Measurements from ENCODE around the gene POLR2B. TPM values are rescaled to one million over a fixed set of nuclear protein-coding genes. Genes with fewer than 3 reads are reported as not detected.

Gene POLR2B
- total RNA-seq, 1 experiment from 2014 or later = 129 TPM

DNA sequence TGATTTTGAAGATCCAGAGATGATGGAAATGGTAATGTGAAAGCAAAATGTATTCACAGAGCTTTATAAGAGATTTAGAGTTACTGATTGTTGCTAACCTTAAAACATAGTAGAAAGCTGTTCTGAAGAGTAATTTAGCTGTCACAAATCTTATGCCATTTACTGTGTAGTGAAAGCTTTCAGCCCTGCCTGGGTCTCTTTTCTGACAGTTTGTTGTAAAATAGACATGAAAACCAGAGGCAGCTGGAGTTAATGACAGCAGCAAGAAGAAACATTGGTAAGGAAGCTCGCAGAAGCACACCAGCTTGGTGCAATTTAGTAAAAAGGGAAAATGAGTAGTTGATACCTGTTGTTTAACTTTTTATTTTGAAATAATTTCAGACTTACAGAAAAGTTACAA is 21.1 kb downstream of the POLR2B start:
- no peak for DNase-seq (ENCODE audit: low read depth, low spot score)
- Histone ChIP-seq H3K79me2 (ENCODE audit: insufficient read depth, low read length) (peaks cover 46% of the 10 kb centered on the region), H3K9me3 (ENCODE audit: control insufficient read depth in 1 of 2, insufficient read depth in 1 of 2, low read depth in 1 of 2, low read length in 2 of 2) (no peaks in the 10 kb centered on the region), H3K4me3 (replicated peaks in 1 of 2; ENCODE audit: low read depth in 1 of 2, low read length in 2 of 2) (no peak overlapping the region), H4K20me1 (ENCODE audit: insufficient read depth) (no peaks in the 10 kb centered on the region; the same call in 1 of the 2 replicates), H3K27me3 (ENCODE audit: insufficient read depth, low read length) (no peaks in the 10 kb centered on the region), H3K4me2 (ENCODE audit: low read length) (no peak overlapping the region), H3K4me1 (ENCODE audit: control insufficient read depth in 1 of 2, insufficient read depth in 2 of 2, low read length in 2 of 2) (no peaks in the 10 kb centered on the region), H3K27ac (ENCODE audit: low read depth, low read length) (no peak overlapping the region), H3K9me2 (ENCODE audit: insufficient read depth) (no peaks in the 10 kb centered on the region), H3K9ac (ENCODE audit: low read length) (no peak overlapping the region), H3K36me3 (ENCODE audit: control insufficient read depth in 1 of 2, insufficient read depth in 2 of 2, low read length in 2 of 2) (peaks cover 33 to 47% of the 10 kb centered on the region in 2 experiments), H2AFZ (ENCODE audit: low read depth, low read length, poor library complexity, severe bottlenecking) (no peak overlapping the region)
- intact Hi-C loops (cut with micrococcal nuclease) = no loop called here
- ChIA-PET CTCF (no interaction called here), POLR2A (no interaction called here), RAD21 (ENCODE audit: low non-redundant PET in 1 of 2, low total read pairs in 2 of 2, uncharacterized antibody in 2 of 2, unreplicated experiment in 2 of 2) (no interaction called here)
- no peak for ATAC-seq
- BruUV-seq (replicated peaks) = no TSS peak
- TF ChIP-seq, protein P1, sequence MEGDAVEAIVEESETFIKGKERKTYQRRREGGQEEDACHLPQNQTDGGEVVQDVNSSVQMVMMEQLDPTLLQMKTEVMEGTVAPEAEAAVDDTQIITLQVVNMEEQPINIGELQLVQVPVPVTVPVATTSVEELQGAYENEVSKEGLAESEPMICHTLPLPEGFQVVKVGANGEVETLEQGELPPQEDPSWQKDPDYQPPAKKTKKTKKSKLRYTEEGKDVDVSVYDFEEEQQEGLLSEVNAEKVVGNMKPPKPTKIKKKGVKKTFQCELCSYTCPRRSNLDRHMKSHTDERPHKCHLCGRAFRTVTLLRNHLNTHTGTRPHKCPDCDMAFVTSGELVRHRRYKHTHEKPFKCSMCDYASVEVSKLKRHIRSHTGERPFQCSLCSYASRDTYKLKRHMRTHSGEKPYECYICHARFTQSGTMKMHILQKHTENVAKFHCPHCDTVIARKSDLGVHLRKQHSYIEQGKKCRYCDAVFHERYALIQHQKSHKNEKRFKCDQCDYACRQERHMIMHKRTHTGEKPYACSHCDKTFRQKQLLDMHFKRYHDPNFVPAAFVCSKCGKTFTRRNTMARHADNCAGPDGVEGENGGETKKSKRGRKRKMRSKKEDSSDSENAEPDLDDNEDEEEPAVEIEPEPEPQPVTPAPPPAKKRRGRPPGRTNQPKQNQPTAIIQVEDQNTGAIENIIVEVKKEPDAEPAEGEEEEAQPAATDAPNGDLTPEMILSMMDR (IDR thresholded peaks at IDR 0.05 in 2 of 3, conservative IDR thresholded peaks at IDR 0.05 in 1 of 3; ENCODE audit: borderline replicate concordance in 1 of 3, insufficient read depth in 1 of 3, low read depth in 2 of 3, low read length in 2 of 3) = no peak
- TF ChIP-seq CBX3 (IDR thresholded peaks at IDR 0.05; ENCODE audit: low read depth) = no peak
- TF ChIP-seq EGR1 (IDR thresholded peaks at IDR 0.05; ENCODE audit: low read depth) = no peak
- no peak for TF ChIP-seq YY1 (IDR thresholded peaks at IDR 0.05; ENCODE audit: extremely low read depth, insufficient replicate concordance, low read depth, low read length)
- no peak for TF ChIP-seq EZH2 (IDR thresholded peaks at IDR 0.05)
- TF ChIP-seq TCF7L2 (IDR thresholded peaks at IDR 0.05; ENCODE audit: borderline replicate concordance, extremely low read depth, insufficient read depth, insufficient read length) = no peak
- no peak for TF ChIP-seq SIN3A (IDR thresholded peaks at IDR 0.05; ENCODE audit: low read depth)
- TF ChIP-seq CEBPB (IDR thresholded peaks at IDR 0.05; ENCODE audit: low read depth) = no peak
- no peak for TF ChIP-seq SRF (IDR thresholded peaks at IDR 0.05; ENCODE audit: low read depth)
